HFFc6 (cell line): ENCODE results near the gene ZNF616. TPM values are rescaled to one million over a fixed set of nuclear protein-coding genes. Genes with fewer than 3 reads are reported as not detected.

Source experiments
- DNase-seq: peaks from one replicate; pipeline ENCODE4 v3.0.0-alpha.2; 2018
- H3K27ac Mint-ChIP-seq: 2 replicates; pipeline ENCODE4 v1.8.0; 2020; ENCODE audit warnings: mild to moderate bottlenecking, mixed read lengths
- H3K27me3 Mint-ChIP-seq: 2 replicates; pipeline ENCODE4 v1.8.0; 2021; ENCODE audit warnings: mild to moderate bottlenecking, moderate library complexity, mixed read lengths; ENCODE audit not compliant: insufficient read depth
- H3K36me3 Mint-ChIP-seq: 2 replicates; pipeline ENCODE4 v1.8.0; 2021; ENCODE audit warnings: low read depth, mixed read lengths
- H3K4me1 Mint-ChIP-seq: 2 replicates; pipeline ENCODE4 v1.8.0; 2020; ENCODE audit warnings: low read depth, mixed read lengths
- H3K4me3 Mint-ChIP-seq: 2 replicates; pipeline ENCODE4 v1.8.0; 2020; ENCODE audit warnings: mild to moderate bottlenecking, moderate library complexity, mixed read lengths
- H3K9me3 Mint-ChIP-seq: 2 replicates; pipeline ENCODE4 v1.8.0; 2020; ENCODE audit warnings: mild to moderate bottlenecking, mixed read lengths
- total RNA-seq, 6 experiments: library from RNA; stranded (reverse); fragmentation: NEBNext Ultra II Directional; extraction: Animal tissue kit (Norgen Biotek cat#: 25700); gene quantifications; 2 replicates in 1 of 6; 3 replicates in 5 of 6; pipeline ENCODE4 v1.2.3, GENCODE V29; 2021
- TF ChIP-seq, protein P1 (sequence below): fragments of 200-600 bp; sonication (generic); IDR thresholded peaks from 2 replicates; pipeline ENCODE4 v1.5.0; 2021; ENCODE audit warnings: antibody characterized with exemption, mild to moderate bottlenecking

The ZNF616 gene
- total RNA-seq, 6 experiments from 2014 or later: 8.6 to 11.0 (median 9.9) TPM

DNA sequence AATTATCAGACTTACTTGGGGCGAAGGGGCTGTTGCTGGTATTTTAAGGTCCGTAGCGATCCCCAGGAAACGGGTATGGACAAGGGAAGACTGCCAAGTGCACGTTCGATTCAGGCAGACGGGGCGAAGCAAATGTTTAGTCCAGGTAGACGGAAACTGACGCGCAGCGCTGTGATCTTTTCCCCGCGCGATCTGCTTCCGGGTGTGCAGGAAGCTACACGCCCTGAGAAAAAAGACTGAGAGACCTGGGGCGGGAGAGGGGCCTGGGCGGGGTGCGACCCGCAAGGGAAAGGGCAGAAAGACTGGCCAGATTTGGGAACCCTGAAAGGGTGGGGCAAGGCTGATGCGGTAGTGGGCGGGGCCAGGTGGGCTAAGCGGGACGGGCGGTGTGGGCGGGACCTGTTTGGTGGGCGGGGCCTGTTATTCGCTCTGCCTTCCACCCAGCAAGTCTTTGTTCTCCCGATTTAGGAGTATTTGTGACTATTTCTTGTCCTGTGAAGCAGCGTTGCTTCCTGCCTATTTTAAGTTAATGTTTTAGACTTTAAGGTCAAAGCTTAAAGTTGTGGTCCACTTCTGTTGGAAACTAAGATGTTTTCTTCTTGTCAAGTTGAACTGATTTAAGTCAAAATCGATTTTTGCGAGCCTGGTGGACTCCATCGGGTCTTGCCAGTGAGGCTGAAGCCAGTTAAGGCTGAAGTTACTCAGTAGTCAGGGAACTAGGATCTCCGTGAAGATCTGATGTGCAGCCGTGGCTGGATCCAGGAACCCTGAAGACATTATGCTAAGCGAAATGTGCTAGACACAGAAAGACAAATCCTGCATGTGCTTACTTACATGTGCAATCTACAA lies 31.8 kb upstream of the ZNF616 start, which contains the start of gene ZNF836:
ZNF836 (minus strand) TSS at position 301 of the 849 bp plus-strand sequence. CDS start 3,549 bp downstream, outside the sequence.
- Mint-ChIP-seq H3K27ac (peak within 1 kb of the TSS; percentile 79), H3K4me1 (peaks cover 16% of the 10 kb centered on the region)

DNA sequence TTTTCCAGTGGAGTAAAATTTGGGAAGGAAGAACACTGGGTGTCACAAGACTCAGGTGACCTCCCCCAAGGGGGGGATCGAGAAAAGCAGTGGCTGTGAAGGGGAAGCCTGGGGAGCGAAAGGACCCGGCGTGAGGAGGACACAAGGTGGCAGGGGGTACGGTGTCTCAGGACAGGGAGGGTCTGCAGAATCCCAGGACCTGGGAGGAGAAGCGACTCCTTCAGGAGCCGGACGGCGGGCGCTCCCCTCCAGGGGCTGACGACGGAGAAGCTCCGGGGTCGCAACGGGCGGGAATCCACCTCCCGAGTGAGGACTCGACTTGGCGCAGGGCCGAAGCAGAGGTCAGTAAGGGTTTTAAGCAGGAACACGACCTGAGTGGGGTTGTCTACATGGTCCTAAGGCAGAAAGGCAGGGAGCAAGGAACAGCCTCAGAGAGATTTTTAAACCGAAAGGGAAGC lies 31.2 kb upstream of the ZNF616 start:
- H3K4me1 Mint-ChIP-seq: peaks cover 16% of the 10 kb centered on the region
- H3K36me3 Mint-ChIP-seq: peaks cover 20% of the 10 kb centered on the region
- TF ChIP-seq, protein P1, sequence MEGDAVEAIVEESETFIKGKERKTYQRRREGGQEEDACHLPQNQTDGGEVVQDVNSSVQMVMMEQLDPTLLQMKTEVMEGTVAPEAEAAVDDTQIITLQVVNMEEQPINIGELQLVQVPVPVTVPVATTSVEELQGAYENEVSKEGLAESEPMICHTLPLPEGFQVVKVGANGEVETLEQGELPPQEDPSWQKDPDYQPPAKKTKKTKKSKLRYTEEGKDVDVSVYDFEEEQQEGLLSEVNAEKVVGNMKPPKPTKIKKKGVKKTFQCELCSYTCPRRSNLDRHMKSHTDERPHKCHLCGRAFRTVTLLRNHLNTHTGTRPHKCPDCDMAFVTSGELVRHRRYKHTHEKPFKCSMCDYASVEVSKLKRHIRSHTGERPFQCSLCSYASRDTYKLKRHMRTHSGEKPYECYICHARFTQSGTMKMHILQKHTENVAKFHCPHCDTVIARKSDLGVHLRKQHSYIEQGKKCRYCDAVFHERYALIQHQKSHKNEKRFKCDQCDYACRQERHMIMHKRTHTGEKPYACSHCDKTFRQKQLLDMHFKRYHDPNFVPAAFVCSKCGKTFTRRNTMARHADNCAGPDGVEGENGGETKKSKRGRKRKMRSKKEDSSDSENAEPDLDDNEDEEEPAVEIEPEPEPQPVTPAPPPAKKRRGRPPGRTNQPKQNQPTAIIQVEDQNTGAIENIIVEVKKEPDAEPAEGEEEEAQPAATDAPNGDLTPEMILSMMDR: no peak
- H3K9me3 Mint-ChIP-seq: peaks cover 12% of the 10 kb centered on the region
- no peak for DNase-seq
- H3K27ac Mint-ChIP-seq: peak overlapping the region; percentile 79
- peak overlapping the region; percentile 96 for H3K4me3 Mint-ChIP-seq
- peaks cover 1% of the 10 kb centered on the region; the same call in 1 of the 2 replicates for H3K27me3 Mint-ChIP-seq

More for the DNA sequence above, 31.8 kb upstream of the ZNF616 start, which contains the start of gene ZNF836:
- Mint-ChIP-seq H3K9me3 (peaks cover 12% of the 10 kb centered on the region), H3K4me3 (peak within 1 kb of the TSS; percentile 96), H3K27me3 (peaks cover 1% of the 10 kb centered on the region), H3K36me3 (peaks cover 20% of the 10 kb centered on the region)
- DNase-seq: peak; percentile 47
- TF ChIP-seq, protein P1: no peak

DNA sequence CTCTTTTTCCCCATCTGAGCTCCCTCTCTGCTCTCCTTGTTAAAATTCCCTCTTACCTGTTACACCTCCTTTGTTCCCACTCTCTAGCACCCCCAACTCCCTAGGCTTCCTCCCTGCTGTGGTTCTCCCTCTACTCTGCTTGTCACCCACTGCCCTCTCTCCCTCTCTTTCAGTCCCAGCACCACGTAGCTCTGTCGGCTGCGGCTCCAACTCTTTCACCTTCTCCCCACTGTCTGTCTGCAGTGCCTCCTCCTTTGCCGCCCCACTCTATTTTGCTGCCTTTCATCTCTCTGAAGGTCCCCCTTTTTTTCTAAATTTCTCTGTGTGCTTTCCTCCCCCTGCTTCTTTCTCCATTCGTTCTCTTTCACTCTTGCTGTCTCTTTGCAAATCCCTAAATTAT lies 30.6 kb upstream of the ZNF616 start:
- Mint-ChIP-seq H3K9me3 (peaks cover 7% of the 10 kb centered on the region), H3K36me3 (peaks cover 24% of the 10 kb centered on the region), H3K4me1 (peaks cover 16% of the 10 kb centered on the region), H3K4me3 (peak overlapping the region; percentile 96), H3K27ac (peak overlapping the region; percentile 79), H3K27me3 (peaks cover 1% of the 10 kb centered on the region; the same call in 1 of the 2 replicates)
- no peak for DNase-seq
- TF ChIP-seq, protein P1: no peak

DNA sequence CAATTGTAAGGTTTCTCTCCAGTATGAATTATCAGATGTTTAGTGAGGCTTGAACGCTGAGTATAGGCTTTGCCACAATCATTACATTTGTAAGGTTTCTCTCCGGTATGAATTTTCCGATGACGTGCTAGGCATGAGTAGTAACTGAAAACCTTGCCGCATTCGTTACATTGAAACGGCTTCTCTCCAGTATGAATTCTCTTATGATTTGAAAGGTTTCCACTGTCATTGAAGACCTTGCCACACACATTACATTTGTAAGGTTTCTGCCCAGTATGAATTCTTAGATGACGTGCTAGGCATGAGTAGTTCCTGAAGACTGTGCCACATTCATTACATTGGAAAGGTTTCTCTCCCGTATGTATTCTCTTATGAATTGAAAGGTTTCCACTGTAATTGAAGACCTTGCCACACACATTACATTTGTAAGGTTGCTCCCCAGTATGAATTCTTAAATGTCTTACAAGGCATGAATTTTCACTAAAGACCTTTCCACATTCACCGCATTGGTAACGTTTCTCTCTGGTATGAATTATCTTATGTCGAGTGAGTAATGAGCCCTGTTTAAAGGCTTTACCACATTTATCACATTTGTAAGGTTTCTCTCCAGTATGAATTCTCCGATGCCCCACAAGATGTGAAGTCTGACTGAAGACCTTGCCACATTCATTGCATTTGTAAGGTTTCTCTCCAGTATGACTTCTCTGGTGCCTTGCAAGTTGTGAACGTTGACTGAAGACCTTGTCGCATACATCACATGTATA lies 16.0 kb upstream of the ZNF616 start:
- no peak for DNase-seq
- peaks cover 86% of the 10 kb centered on the region for H3K36me3 Mint-ChIP-seq
- peaks cover 96% of the 10 kb centered on the region for H3K9me3 Mint-ChIP-seq
- TF ChIP-seq, protein P1: no peak
- H3K27me3 Mint-ChIP-seq: no peaks in the 10 kb centered on the region
- H3K4me3 Mint-ChIP-seq: no peak overlapping the region
- H3K4me1 Mint-ChIP-seq: no peaks in the 10 kb centered on the region
- H3K27ac Mint-ChIP-seq: no peak overlapping the region

DNA sequence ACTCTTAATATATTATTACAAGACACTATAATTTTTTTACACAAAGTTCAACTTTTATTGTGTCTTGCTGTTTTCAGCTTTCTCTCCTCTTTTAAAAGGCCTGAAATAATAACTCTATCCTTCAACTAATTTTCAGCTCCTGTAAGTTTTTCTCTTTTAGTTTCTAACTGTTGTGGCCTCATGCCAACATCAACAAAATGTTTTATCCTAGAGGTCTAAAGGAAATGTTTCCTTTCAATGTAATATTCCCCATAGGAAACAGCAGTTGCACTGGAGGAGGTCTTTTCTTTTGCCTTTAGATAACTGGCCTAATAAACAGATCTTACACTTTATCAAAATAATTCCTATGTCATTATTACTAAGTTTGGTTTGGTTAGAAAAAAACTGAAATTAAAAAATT lies 8.5 kb upstream of the ZNF616 start:
- Mint-ChIP-seq H3K4me3 (no peak overlapping the region), H3K27me3 (no peaks in the 10 kb centered on the region), H3K4me1 (no peaks in the 10 kb centered on the region), H3K36me3 (peaks cover 45% of the 10 kb centered on the region), H3K9me3 (peaks cover 79% of the 10 kb centered on the region), H3K27ac (no peak overlapping the region)
- TF ChIP-seq, protein P1: no peak
- DNase-seq: no peak
